ENCODE results near the gene KLRG1.

The KLRG1 gene

GRCh38 chr12:8987163-8987562 is 2.2 kb upstream of the KLRG1 start:
- no peak for DNase-seq

- no peak for DNase-seq
These were observed 1.7 kb upstream of the KLRG1 start for GRCh38 chr12:8987685-8988084.

- peak in 1 of 6 experiments; percentile 16 for DNase-seq
These were observed 2.3 kb downstream of the KLRG1 start for GRCh38 chr12:8991371-8992345.

- DNase-seq, result no peak
These were observed 4.5 kb downstream of the KLRG1 start for GRCh38 chr12:8993827-8994226.

GRCh38 chr12:8995021-8995775 is 5.9 kb downstream of the KLRG1 start:
- no peak for DNase-seq

- no peak for DNase-seq
These were observed 7.5 kb downstream of the KLRG1 start for GRCh38 chr12:8996682-8997405.

GRCh38 chr12:9001233-9001632 is 11.9 kb downstream of the KLRG1 start:
- no peak for DNase-seq

- no peak for DNase-seq
These were observed 13.0 kb downstream of the KLRG1 start for GRCh38 chr12:9002335-9002734.

- DNase-seq, result no peak
These were observed 33.2 kb downstream of the KLRG1 start for GRCh38 chr12:9022592-9022991.

- DNase-seq, result no peak
These were observed 35.2 kb downstream of the KLRG1 start for GRCh38 chr12:9024512-9024911.

- no peak for DNase-seq
These were observed 38.1 kb downstream of the KLRG1 start for GRCh38 chr12:9027161-9028059.

GRCh38 chr12:9030776-9031175 is 41.4 kb downstream of the KLRG1 start:
- DNase-seq, result no peak

- DNase-seq, result no peak
These were observed 43.0 kb downstream of the KLRG1 start for GRCh38 chr12:9032202-9032964.

- DNase-seq, result no peak
These were observed 44.0 kb downstream of the KLRG1 start for GRCh38 chr12:9033265-9033887.

GRCh38 chr12:9034095-9034494 is 44.7 kb downstream of the KLRG1 start:
- DNase-seq, result no peak

- no peak for DNase-seq
These were observed 46.9 kb downstream of the KLRG1 start for GRCh38 chr12:9036227-9036626.

- DNase-seq, result no peak
These were observed 48.1 kb downstream of the KLRG1 start for GRCh38 chr12:9037431-9037830.

- peak in 4 of 6 experiments; percentile 7 to 76 (median 62) for DNase-seq
These were observed 50.1 kb downstream of the KLRG1 start for GRCh38 chr12:9039397-9039977.

GRCh38 chr12:9040484-9041186 is 51.3 kb downstream of the KLRG1 start:
- peak in 1 of 6 experiments; percentile 4 for DNase-seq

GRCh38 chr12:9041321-9041720 is 52.0 kb downstream of the KLRG1 start:
- no peak for DNase-seq
